ENCODE results near the gene GTF3C1.

The GTF3C1 gene

GRCh38 chr16:27549746-27550581 lies at the start of gene GTF3C1, which contains the start of gene KATNIP:
Gene GTF3C1, minus strand, starts transcription at chr16:27549913. Its CDS starts 23 bp downstream, at chr16:27549890.
Gene KATNIP, plus strand, starts transcription at chr16:27550144. Its CDS starts 27 bp downstream, at chr16:27550171.
- Histone ChIP-seq H3K4me1 (peaks cover 10% of the 10 kb centered on the region), H3K27ac (peak within 1 kb of the TSS; percentile 78), H3K79me2 (peaks cover 31% of the 10 kb centered on the region), H3K4me2 (ENCODE audit: low read length) (peak within 1 kb of the TSS; percentile 80), H3K36me3 (ENCODE audit: control insufficient read depth, insufficient read depth, low read length) (no peaks in the 10 kb centered on the region), H3K27me3 (ENCODE audit: control insufficient read depth, insufficient read depth, low read length) (no peaks in the 10 kb centered on the region), H3K4me3 (ENCODE audit: low read depth, low read length) (peak within 1 kb of the TSS; percentile 92), H2AFZ (peak within 1 kb of the TSS; percentile 93), H3K9me3 (ENCODE audit: control insufficient read depth, low read length) (no peaks in the 10 kb centered on the region), H3K9ac (peak within 1 kb of the TSS; percentile 70)
- TF ChIP-seq, protein P1, sequence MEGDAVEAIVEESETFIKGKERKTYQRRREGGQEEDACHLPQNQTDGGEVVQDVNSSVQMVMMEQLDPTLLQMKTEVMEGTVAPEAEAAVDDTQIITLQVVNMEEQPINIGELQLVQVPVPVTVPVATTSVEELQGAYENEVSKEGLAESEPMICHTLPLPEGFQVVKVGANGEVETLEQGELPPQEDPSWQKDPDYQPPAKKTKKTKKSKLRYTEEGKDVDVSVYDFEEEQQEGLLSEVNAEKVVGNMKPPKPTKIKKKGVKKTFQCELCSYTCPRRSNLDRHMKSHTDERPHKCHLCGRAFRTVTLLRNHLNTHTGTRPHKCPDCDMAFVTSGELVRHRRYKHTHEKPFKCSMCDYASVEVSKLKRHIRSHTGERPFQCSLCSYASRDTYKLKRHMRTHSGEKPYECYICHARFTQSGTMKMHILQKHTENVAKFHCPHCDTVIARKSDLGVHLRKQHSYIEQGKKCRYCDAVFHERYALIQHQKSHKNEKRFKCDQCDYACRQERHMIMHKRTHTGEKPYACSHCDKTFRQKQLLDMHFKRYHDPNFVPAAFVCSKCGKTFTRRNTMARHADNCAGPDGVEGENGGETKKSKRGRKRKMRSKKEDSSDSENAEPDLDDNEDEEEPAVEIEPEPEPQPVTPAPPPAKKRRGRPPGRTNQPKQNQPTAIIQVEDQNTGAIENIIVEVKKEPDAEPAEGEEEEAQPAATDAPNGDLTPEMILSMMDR (IDR thresholded peaks at IDR 0.05), result no peak

DNA sequence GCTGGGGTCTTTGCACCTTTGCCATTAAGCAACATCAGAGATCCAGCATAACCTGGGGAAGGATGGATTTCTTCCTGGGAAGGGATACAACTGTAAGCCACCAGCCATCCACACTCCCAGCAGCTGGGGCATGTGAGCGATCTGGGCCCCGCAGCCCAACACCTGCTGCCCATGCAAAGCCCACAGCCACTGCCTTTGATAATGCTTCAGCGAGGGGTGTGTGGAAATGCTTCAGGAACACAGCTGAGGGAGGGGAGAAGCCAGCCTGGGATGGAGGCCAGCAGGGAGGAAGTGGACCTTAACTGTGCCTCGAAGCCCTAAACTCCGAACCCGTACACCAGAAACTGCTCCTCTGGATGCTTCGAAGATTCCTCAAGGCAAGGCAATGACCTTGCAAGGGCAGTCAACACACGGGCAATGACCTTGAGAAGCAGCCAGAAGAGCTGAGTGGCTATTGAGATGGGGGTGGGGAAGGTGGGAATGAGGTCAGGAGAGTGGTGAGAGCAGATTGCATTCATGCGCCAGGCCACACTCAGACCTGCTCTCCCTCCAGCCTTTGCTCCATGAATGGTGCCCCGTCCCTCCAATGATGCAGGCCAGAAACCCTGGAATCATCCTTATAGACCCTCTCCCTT lies 49.3 kb upstream of the GTF3C1 start:
- TF ChIP-seq, protein P1 (IDR thresholded peaks at IDR 0.05), result no peak

GRCh38 chr16:27598220-27598619 lies 48.5 kb upstream of the GTF3C1 start:
- no peak overlapping the region for H3K4me3 ChIP-seq (ENCODE audit: low read depth, low read length)
- H3K9ac ChIP-seq, result no peak overlapping the region
- H3K79me2 ChIP-seq, result peaks cover 3% of the 10 kb centered on the region
- H3K27ac ChIP-seq, result no peak overlapping the region
- H3K4me2 ChIP-seq (ENCODE audit: low read length), result no peak overlapping the region
- no peaks in the 10 kb centered on the region for H3K4me1 ChIP-seq
- no peak overlapping the region for H2AFZ ChIP-seq
- H3K27me3 ChIP-seq (ENCODE audit: control insufficient read depth, insufficient read depth, low read length), result no peaks in the 10 kb centered on the region
- TF ChIP-seq, protein P1 (IDR thresholded peaks at IDR 0.05), result no peak
- no peaks in the 10 kb centered on the region for H3K9me3 ChIP-seq (ENCODE audit: control insufficient read depth, low read length)
- no peaks in the 10 kb centered on the region for H3K36me3 ChIP-seq (ENCODE audit: control insufficient read depth, insufficient read depth, low read length)

More for the DNA sequence above, 49.3 kb upstream of the GTF3C1 start:
- Histone ChIP-seq H3K36me3 (ENCODE audit: control insufficient read depth, insufficient read depth, low read length) (no peaks in the 10 kb centered on the region), H3K27me3 (ENCODE audit: control insufficient read depth, insufficient read depth, low read length) (no peaks in the 10 kb centered on the region), H3K4me1 (no peaks in the 10 kb centered on the region), H3K9me3 (ENCODE audit: control insufficient read depth, low read length) (no peaks in the 10 kb centered on the region), H3K27ac (no peak overlapping the region), H3K9ac (no peak overlapping the region), H2AFZ (no peak overlapping the region), H3K4me3 (ENCODE audit: low read depth, low read length) (no peak overlapping the region), H3K4me2 (ENCODE audit: low read length) (no peak overlapping the region), H3K79me2 (peaks cover 3% of the 10 kb centered on the region)

- Histone ChIP-seq H3K27ac (no peak overlapping the region), H3K4me2 (ENCODE audit: low read length) (no peak overlapping the region), H3K9ac (no peak overlapping the region), H3K4me1 (no peaks in the 10 kb centered on the region), H3K9me3 (ENCODE audit: control insufficient read depth, low read length) (no peaks in the 10 kb centered on the region), H3K27me3 (ENCODE audit: control insufficient read depth, insufficient read depth, low read length) (no peaks in the 10 kb centered on the region), H3K4me3 (ENCODE audit: low read depth, low read length) (no peak overlapping the region), H2AFZ (no peak overlapping the region), H3K36me3 (ENCODE audit: control insufficient read depth, insufficient read depth, low read length) (no peaks in the 10 kb centered on the region), H3K79me2 (peaks cover 3% of the 10 kb centered on the region)
- TF ChIP-seq, protein P1 (IDR thresholded peaks at IDR 0.05), result no peak
Observed at GRCh38 chr16:27597361-27597760, 47.6 kb upstream of the GTF3C1 start.
